ENCODE measurements around the gene PDAP1. TPM values are rescaled to one million over a fixed set of nuclear protein-coding genes. Genes with fewer than 3 reads are reported as not detected.

The PDAP1 gene
- total RNA-seq, 4 donors from 2014 or later = 64.8 to 81.8 (median 73.9) TPM

- WGBS, 2 donors = 40 to 85% methylated on average over 1 to 4 of the region's 8 CpGs
- intact Hi-C loops (cut with DNase I; ENCODE audit: low total_unique reads) = no loop called here
Measured at GRCh38 chr7:99385564-99385963, 22.8 kb downstream of the PDAP1 start.

GRCh38 chr7:99384523-99384922, 23.9 kb downstream of the PDAP1 start:
- no peak for DNase-seq (ENCODE audit: low spot score in 2 of 2)
- no peak for TF ChIP-seq CTCF (IDR thresholded peaks at IDR 0.05)
- no peak for TF ChIP-seq POLR2A (IDR thresholded peaks at IDR 0.05)
- intact Hi-C loops (cut with DNase I; ENCODE audit: low total_unique reads) = no loop called here
- 90 to 94% methylated on average over 4 of the region's 4 CpGs for WGBS, 2 donors
- H3K4me3 ChIP-seq (ENCODE audit: low read depth, poor library complexity, severe bottlenecking) = no peak overlapping the region

More at GRCh38 chr7:99385564-99385963, 22.8 kb downstream of the PDAP1 start:
- TF ChIP-seq CTCF (IDR thresholded peaks at IDR 0.05) (no peak), POLR2A (IDR thresholded peaks at IDR 0.05) (no peak)
- no peak overlapping the region for H3K4me3 ChIP-seq (ENCODE audit: low read depth, poor library complexity, severe bottlenecking)
- DNase-seq (ENCODE audit: low spot score in 2 of 2) = no peak

GRCh38 chr7:99383791-99384370, 24.5 kb downstream of the PDAP1 start:
- no peak for DNase-seq (ENCODE audit: low spot score in 2 of 2)
- no peak overlapping the region for H3K4me3 ChIP-seq (ENCODE audit: low read depth, poor library complexity, severe bottlenecking)
- intact Hi-C loops (cut with DNase I; ENCODE audit: low total_unique reads) = no loop called here
- WGBS, 2 donors = 89 to 92% methylated on average over 13 of the region's 13 CpGs
- TF ChIP-seq CTCF (IDR thresholded peaks at IDR 0.05) (no peak), POLR2A (IDR thresholded peaks at IDR 0.05) (no peak)

- TF ChIP-seq CTCF (IDR thresholded peaks at IDR 0.05) (no peak), POLR2A (IDR thresholded peaks at IDR 0.05) (no peak)
- intact Hi-C loops (cut with DNase I; ENCODE audit: low total_unique reads) = no loop called here
- 88 to 94% methylated on average over 10 of the region's 10 CpGs for WGBS, 2 donors
- no peak for DNase-seq (ENCODE audit: low spot score in 2 of 2)
- no peak overlapping the region for H3K4me3 ChIP-seq (ENCODE audit: low read depth, poor library complexity, severe bottlenecking)
Measured at GRCh38 chr7:99383203-99383602, 25.2 kb downstream of the PDAP1 start.

GRCh38 chr7:99381664-99382075, 26.7 kb downstream of the PDAP1 start:
- intact Hi-C loops (cut with DNase I; ENCODE audit: low total_unique reads) = no loop called here
- no peak for DNase-seq (ENCODE audit: low spot score in 2 of 2)
- no peak for TF ChIP-seq POLR2A (IDR thresholded peaks at IDR 0.05)
- TF ChIP-seq CTCF (IDR thresholded peaks at IDR 0.05) = no peak
- 57 to 75% methylated on average over 6 to 7 of the region's 7 CpGs for WGBS, 2 donors
- no peak overlapping the region for H3K4me3 ChIP-seq (ENCODE audit: low read depth, poor library complexity, severe bottlenecking)

Data from lower leg skin (tissue), 4 donors.